Right hindlimb (tissue), 1 donor: ENCODE data around the gene PDXP.
A peak's percentile ranks its signal among the peaks of the same experiment; 100 is the strongest.
"Not testable (repeated sequence)": the region's sequence is repeated elsewhere in the genome, so short reads cannot be mapped to it uniquely, and the experiment has no call there.

Experiments used
- DNase-seq: peaks from one replicate; pipeline ENCODE4 v3.0.0-alpha.2; 2018

PDXP gene, protein sequence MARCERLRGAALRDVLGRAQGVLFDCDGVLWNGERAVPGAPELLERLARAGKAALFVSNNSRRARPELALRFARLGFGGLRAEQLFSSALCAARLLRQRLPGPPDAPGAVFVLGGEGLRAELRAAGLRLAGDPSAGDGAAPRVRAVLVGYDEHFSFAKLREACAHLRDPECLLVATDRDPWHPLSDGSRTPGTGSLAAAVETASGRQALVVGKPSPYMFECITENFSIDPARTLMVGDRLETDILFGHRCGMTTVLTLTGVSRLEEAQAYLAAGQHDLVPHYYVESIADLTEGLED

GRCh38 chr22:37658133-37659065 lies at the start of gene PDXP:
Gene PDXP, plus strand, starts transcription at chr22:37658723. Its CDS starts 60 bp downstream, at chr22:37658783.
- DNase-seq = peak; percentile 100

DNA sequence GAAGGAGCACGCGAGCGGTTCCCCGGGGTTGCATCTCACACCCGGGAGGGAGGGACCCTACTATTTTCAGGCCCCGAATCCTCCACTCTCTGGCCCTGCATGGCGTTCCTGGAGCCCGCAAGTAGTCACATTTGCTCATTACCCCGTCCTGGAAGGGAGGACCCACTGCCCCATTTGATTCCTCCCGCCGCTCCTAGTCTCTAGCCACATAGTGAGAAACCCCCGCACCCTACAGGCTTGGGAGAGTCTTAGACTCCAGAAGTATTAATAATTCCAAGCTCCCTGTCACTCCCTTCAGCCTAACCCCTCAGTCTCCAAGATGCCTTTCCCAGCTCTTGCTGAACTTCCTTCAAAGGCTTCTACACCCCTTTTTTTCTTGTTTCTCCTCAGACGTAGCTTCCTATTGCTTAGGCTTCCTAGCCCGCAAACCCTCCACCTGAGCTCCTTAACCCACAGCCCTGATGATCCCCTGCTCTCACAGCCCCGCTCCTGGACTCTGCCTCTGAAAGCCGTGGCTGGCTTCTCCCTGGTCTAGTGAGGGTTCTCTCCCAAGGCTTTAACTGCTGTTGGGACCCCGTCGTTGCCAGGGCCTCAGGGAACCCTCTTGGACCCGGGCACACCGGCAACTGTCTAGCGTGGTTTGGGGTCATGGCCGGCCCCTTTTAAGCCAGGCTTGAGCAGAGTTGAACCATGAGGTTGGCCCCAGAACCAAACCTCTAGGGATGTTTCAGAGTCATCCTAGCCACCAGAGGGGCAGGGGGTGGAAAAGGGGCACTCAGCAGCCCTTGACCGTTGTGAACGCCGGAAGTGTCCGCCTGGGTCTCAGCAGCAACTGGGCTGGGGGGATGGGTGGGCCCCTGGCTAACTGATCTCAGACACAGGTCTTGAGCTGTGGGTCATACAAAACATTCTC lies 49.0 kb upstream of the PDXP start:
- peak; percentile 58 for DNase-seq

DNA sequence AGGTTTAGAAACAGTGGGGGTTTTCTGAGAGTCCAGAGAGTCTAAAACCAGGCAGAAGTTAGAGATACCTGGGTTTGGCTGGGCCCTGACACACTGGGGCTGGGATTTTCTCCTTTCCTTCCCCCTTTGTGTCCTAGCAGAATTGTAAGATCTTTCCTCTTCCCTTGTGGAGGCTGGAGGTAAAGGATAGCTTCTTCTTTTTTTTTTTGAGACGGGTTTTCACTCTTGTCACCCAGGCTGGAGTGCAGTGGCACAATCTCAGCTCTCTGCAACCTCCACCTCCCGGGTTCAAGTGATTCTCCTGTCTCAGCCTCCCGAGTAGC lies 48.4 kb upstream of the PDXP start:
- not testable (repeated sequence) for DNase-seq

- no peak for DNase-seq
These were observed 47.9 kb upstream of the PDXP start for GRCh38 chr22:37610480-37611129.

DNA sequence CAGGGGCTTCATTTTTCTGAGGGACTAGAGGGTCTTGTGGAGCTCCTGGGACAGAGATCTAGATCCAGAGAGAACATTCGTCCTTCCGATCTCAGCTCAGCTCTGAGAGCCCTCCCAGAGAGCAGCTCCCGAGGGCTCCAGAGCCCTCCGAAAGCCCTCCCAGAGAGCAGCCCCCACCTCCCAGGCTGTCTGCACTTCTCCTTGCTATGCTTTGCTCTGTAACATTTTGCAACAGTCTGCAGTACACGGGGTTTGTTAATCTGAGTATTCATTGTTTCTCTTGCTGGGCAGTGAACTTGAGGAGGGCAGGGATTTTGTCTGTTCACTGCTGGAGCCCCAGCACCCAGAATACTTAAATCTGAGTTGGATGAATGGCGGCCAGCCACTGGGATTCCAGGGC lies 47.3 kb upstream of the PDXP start:
- DNase-seq = no peak

- no peak for DNase-seq
These were observed 42.1 kb upstream of the PDXP start for GRCh38 chr22:37616201-37617083.

DNA sequence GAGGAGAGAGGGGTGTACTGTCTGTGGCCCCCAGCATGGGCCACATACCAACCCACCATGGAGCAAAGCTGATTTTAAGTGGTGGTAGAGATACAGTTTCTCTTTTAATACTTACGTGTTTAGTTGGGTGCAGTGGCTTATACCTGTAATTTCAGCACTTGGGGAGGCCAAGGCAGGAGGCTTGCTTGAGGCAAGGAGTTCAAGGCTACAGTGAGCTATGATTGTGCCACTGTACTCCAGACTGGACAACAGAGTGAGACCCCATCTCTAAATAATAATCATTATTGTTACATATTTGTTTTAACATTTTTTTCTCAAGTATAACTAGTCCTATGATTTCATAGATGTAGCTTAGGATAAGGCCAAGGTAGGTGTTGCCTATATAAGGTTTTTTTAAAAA lies 41.1 kb upstream of the PDXP start:
- no peak for DNase-seq

GRCh38 chr22:37618072-37618656 lies 40.4 kb upstream of the PDXP start:
- DNase-seq = no peak

GRCh38 chr22:37618674-37619073 lies 39.8 kb upstream of the PDXP start:
- no peak for DNase-seq

DNA sequence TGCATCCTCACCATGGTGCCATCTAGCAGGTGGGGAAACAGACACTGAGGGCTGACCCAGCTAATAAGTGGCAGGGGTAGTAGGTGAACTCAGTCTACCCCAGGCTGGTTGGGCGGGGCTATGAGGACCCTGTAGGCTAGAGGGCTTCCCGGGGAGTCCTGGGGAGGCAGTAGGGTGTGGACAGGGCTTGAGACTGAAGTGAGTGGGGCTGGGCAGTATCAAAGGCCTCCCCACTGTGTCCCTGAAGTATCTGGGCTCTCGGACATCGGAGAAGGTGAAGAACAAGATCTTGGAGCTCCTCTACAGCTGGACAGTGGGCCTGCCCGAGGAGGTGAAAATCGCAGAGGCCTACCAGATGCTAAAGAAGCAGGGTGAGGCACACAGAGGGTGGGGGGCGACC lies 38.5 kb upstream of the PDXP start:
- no peak for DNase-seq

GRCh38 chr22:37621352-37621860 lies 37.1 kb upstream of the PDXP start:
- DNase-seq = no peak

- peak; percentile 80 for DNase-seq
These were observed 35.2 kb upstream of the PDXP start for GRCh38 chr22:37623075-37624016.

- peak; percentile 28 for DNase-seq
These were observed 34.5 kb upstream of the PDXP start for GRCh38 chr22:37624017-37624365.

- no peak for DNase-seq
These were observed 33.6 kb upstream of the PDXP start for GRCh38 chr22:37624876-37625275.

DNA sequence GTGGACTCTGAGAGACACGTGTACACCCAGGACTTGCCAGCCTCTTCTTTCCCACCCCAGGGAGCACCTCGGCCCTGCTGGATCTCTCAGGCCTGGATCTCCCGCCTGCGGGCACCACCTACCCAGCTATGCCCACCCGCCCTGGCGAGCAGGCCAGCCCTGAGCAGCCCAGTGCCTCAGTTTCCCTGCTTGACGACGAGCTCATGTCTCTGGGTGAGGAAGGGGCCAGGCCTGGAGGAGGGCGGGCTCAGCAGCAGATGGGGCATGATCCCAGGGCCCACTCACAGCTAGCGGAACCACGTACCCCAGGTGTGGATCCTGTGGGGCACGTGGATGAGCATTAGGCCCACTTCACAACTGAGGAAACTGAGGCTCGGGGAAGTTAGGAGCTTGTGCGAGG lies 32.8 kb upstream of the PDXP start:
- no peak for DNase-seq

DNA sequence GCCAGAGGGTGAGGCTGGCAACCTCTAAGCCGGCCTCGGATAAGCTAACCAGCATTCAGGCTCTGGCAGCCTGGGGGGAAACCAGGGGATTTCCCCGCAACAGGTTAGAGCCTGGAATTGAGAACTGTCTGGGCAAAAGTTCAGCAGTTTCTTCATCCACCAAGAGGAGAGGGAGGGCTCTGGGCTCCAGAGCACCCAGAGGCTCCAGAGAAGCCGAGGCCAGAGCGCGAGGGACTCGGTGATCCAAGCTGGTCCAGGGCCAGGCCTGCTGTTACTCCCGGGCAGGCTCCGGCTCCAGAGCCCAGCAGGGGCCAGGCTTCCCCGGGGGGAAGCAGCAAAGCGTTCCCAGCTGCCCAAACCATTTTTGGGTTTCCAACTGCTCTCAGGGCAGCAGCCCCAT lies 32.4 kb upstream of the PDXP start:
- DNase-seq = peak; percentile 52

GRCh38 chr22:37626556-37627075 lies 31.9 kb upstream of the PDXP start:
- DNase-seq = no peak

GRCh38 chr22:37627121-37627520 lies 31.4 kb upstream of the PDXP start:
- DNase-seq = no peak

DNA sequence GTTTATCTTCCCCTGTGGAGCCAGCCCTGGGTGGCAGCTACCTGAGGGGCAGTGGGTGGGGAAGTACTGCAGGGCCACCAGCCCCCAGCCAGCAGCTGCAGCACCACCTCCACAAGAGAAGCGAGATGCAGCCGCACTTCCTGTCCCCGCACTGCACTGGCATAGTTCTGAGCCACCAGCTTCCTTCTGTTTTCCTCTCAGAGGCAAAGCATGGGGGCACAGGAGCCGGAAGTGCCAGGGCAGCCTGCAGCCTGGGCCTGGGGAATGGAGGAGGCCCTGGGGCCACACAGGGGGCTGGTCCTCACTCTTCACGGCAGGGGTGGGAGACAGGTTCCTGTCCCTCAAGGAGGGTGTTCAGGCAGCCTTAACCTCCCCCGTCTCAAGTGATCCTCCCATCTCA lies 31.0 kb upstream of the PDXP start:
- no peak for DNase-seq

DNA sequence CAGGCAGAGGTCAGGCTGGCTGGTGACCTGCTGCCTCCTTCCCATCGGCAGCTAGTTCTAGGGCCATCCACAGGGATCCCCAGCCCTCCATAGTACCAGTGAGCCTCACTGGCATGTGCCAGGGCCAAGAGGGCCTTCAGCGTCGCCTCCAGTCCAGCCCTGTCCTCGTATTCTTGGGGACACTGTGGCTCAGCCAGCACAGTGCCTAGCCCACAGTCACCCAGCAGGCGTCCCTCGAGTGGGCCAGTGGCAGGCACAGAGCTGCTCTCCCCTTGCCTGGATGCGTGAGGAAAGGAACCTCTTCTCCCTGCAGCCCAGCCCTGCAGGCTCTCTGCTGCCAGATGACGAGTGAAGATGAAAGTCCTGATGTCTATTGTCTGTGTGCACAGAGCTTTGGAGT lies 29.7 kb upstream of the PDXP start:
- no peak for DNase-seq
